Raji (cell line): ENCODE results near the gene KLHL1.

ENCODE experiments used
- POLR2A ChIP-seq: IDR thresholded peaks from 2 replicates; pipeline ENCODE4 v1.6.1; 2011; ENCODE audit warnings: low read depth, low read length, control low read depth; ENCODE audit not compliant: insufficient read depth

The KLHL1 gene

GRCh38 chr13:70108356-70109105, at the start of gene KLHL1:
Gene KLHL1, minus strand, starts transcription at chr13:70108452. Its CDS starts 753 bp downstream, at chr13:70107699.
- no peak for TF ChIP-seq POLR2A

- no peak for TF ChIP-seq POLR2A
Observed at GRCh38 chr13:70128098-70128497, 19.8 kb upstream of the KLHL1 start.

GRCh38 chr13:70125693-70126092, 17.4 kb upstream of the KLHL1 start:
- no peak for TF ChIP-seq POLR2A

GRCh38 chr13:70117338-70117905, 9.2 kb upstream of the KLHL1 start:
- no peak for TF ChIP-seq POLR2A

- TF ChIP-seq POLR2A = no peak
Observed at GRCh38 chr13:70107498-70108281, 562 bp downstream of the KLHL1 start, which contains the start of gene ATXN8OS. Gene ATXN8OS, plus strand, starts transcription at chr13:70107826.

GRCh38 chr13:70107125-70107497, 1.1 kb downstream of the KLHL1 start:
- TF ChIP-seq POLR2A = no peak

GRCh38 chr13:70104481-70104880, 3.8 kb downstream of the KLHL1 start:
- TF ChIP-seq POLR2A = no peak

- no peak for TF ChIP-seq POLR2A
Observed at GRCh38 chr13:70098669-70099068, 9.6 kb downstream of the KLHL1 start.

- no peak for TF ChIP-seq POLR2A
Observed at GRCh38 chr13:70090036-70090723, 18.1 kb downstream of the KLHL1 start.

- no peak for TF ChIP-seq POLR2A
Observed at GRCh38 chr13:70088926-70089325, 19.3 kb downstream of the KLHL1 start.

- no peak for TF ChIP-seq POLR2A
Observed at GRCh38 chr13:70087247-70087646, 21.0 kb downstream of the KLHL1 start.

GRCh38 chr13:70080012-70080411, 28.2 kb downstream of the KLHL1 start:
- no peak for TF ChIP-seq POLR2A

- no peak for TF ChIP-seq POLR2A
Observed at GRCh38 chr13:70054572-70054971, 53.7 kb downstream of the KLHL1 start.

- TF ChIP-seq POLR2A = no peak
Observed at GRCh38 chr13:70051531-70051930, 56.7 kb downstream of the KLHL1 start.

GRCh38 chr13:70043685-70044084, 64.6 kb downstream of the KLHL1 start:
- no peak for TF ChIP-seq POLR2A

- TF ChIP-seq POLR2A = no peak
Observed at GRCh38 chr13:70042193-70042592, 66.1 kb downstream of the KLHL1 start.

- no peak for TF ChIP-seq POLR2A
Observed at GRCh38 chr13:70034286-70034685, 74.0 kb downstream of the KLHL1 start.
